Femur (tissue), 1 donor: ENCODE results near the gene CCSAP.
"Not testable (repeated sequence)": the region's sequence is repeated elsewhere in the genome, so short reads cannot be mapped to it uniquely, and the experiment has no call there.

Experiments
- DNase-seq: peaks from one replicate; pipeline ENCODE4 v3.0.0-alpha.2; 2017

CCSAP gene

GRCh38 chr1:229364207-229365065, 21.6 kb upstream of the CCSAP start:
- DNase-seq = no peak

- DNase-seq = no peak
Observed at GRCh38 chr1:229363723-229364122, 20.9 kb upstream of the CCSAP start.

GRCh38 chr1:229360420-229360819, 17.6 kb upstream of the CCSAP start:
- no peak for DNase-seq

GRCh38 chr1:229355661-229356060, 12.8 kb upstream of the CCSAP start:
- DNase-seq = no peak

GRCh38 chr1:229354226-229354625, 11.4 kb upstream of the CCSAP start:
- no peak for DNase-seq

- no peak for DNase-seq
Observed at GRCh38 chr1:229352975-229353374, 10.1 kb upstream of the CCSAP start.

GRCh38 chr1:229349463-229350385, 6.9 kb upstream of the CCSAP start:
- no peak for DNase-seq

GRCh38 chr1:229347528-229347927, 4.7 kb upstream of the CCSAP start:
- DNase-seq = no peak

- no peak for DNase-seq
Observed at GRCh38 chr1:229344937-229345684, 2.3 kb upstream of the CCSAP start.

- DNase-seq = no peak
Observed at GRCh38 chr1:229344139-229344538, 1.3 kb upstream of the CCSAP start.

- peak; percentile 88 for DNase-seq
Observed at GRCh38 chr1:229341774-229342655, 832 bp downstream of the CCSAP start.

- DNase-seq = no peak
Observed at GRCh38 chr1:229340496-229340895, 2.4 kb downstream of the CCSAP start.

GRCh38 chr1:229339520-229339919, 3.3 kb downstream of the CCSAP start:
- no peak for DNase-seq

- no peak for DNase-seq
Observed at GRCh38 chr1:229339086-229339485, 3.8 kb downstream of the CCSAP start.

GRCh38 chr1:229336345-229336744, 6.5 kb downstream of the CCSAP start:
- no peak for DNase-seq

GRCh38 chr1:229334716-229335115, 8.1 kb downstream of the CCSAP start:
- DNase-seq = no peak

GRCh38 chr1:229334269-229334668, 8.6 kb downstream of the CCSAP start:
- DNase-seq = no peak

- no peak for DNase-seq
Observed at GRCh38 chr1:229328598-229329362, 14.1 kb downstream of the CCSAP start.

GRCh38 chr1:229327765-229328164, 15.1 kb downstream of the CCSAP start:
- DNase-seq = not testable (repeated sequence)

GRCh38 chr1:229326601-229327000, 16.2 kb downstream of the CCSAP start:
- DNase-seq = no peak

- DNase-seq = no peak
Observed at GRCh38 chr1:229325853-229326487, 16.9 kb downstream of the CCSAP start.
